ENCODE measurements around the gene ARSH.

GRCh38 chrX:2962381-2962780 is 44.0 kb upstream of the ARSH start:
- TF ChIP-seq, protein P1, sequence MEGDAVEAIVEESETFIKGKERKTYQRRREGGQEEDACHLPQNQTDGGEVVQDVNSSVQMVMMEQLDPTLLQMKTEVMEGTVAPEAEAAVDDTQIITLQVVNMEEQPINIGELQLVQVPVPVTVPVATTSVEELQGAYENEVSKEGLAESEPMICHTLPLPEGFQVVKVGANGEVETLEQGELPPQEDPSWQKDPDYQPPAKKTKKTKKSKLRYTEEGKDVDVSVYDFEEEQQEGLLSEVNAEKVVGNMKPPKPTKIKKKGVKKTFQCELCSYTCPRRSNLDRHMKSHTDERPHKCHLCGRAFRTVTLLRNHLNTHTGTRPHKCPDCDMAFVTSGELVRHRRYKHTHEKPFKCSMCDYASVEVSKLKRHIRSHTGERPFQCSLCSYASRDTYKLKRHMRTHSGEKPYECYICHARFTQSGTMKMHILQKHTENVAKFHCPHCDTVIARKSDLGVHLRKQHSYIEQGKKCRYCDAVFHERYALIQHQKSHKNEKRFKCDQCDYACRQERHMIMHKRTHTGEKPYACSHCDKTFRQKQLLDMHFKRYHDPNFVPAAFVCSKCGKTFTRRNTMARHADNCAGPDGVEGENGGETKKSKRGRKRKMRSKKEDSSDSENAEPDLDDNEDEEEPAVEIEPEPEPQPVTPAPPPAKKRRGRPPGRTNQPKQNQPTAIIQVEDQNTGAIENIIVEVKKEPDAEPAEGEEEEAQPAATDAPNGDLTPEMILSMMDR (IDR thresholded peaks at IDR 0.05; ENCODE audit: low read depth, low read length) = no peak
- no peak for TF ChIP-seq EZH2phosphoT487 (IDR thresholded peaks at IDR 0.05; ENCODE audit: low read depth)
